T-cell (primary cell): ENCODE data around the gene TEFM. TPM values are rescaled to one million over a fixed set of nuclear protein-coding genes. Genes with fewer than 3 reads are reported as not detected.

ENCODE experiments used
- ATAC-seq, 4 experiments: fragments of 200-7000 bp in 3 of 4; fragments of 150-1000 bp in 1 of 4; cut with Tn5 transposase; replicated peaks in 1 of 4; 1 replicate in 3 of 4; 2 replicates in 1 of 4; pipeline ENCODE4 v1.10.0; 2021; ENCODE audit warnings: moderate library complexity in 3 of 4, mild to moderate bottlenecking in 2 of 4, moderate number of reproducible peaks in 1 of 4
- CTCF ChIA-PET, 2 donors: fragments of 300-600 bp; sonication (Branson Sonifier 250); formaldehyde crosslinking; loops; one replicate each; lab custom pipeline; 2022; ENCODE audit warnings: antibody characterized with exemption in 2 of 2; lab: Charles Lee
- POLR2A ChIA-PET, 2 donors: fragments of 300-600 bp; sonication (Branson Sonifier 250); formaldehyde crosslinking; loops; one replicate each; lab custom pipeline; 2022; ENCODE audit warnings: antibody characterized with exemption in 2 of 2; lab: Charles Lee
- DNase-seq, 35 experiments: peaks; one replicate each; pipeline versions ENCODE4 v3.0.0 to v3.0.0-alpha.2; 2013 to 2023
- H3K27ac ChIP-seq: one replicate; pipeline ENCODE4 v1.5.1; 2013; ENCODE audit warnings: low read length
- H3K27me3 ChIP-seq, 2 experiments: replicated peaks in 1 of 2; 1 replicate in 1 of 2; 2 replicates in 1 of 2; pipeline versions ENCODE4 v1.6.1 to v1.7.0; 2013; ENCODE audit warnings: low read length in 1 of 2, mixed read lengths in 1 of 2; ENCODE audit not compliant: control insufficient read depth in 2 of 2, insufficient read depth in 2 of 2; ENCODE audit errors: extremely low read depth in 1 of 2
- H3K36me3 ChIP-seq, 2 donors: 1 replicate in 1 of 2; 2 replicates in 1 of 2; pipeline versions ENCODE4 v1.6.1 to v1.7.0; 2013; ENCODE audit warnings: low read length in 1 of 2; ENCODE audit not compliant: control insufficient read depth in 2 of 2, insufficient read depth in 1 of 2; ENCODE audit errors: extremely low read depth in 1 of 2
- H3K4me1 ChIP-seq, 2 experiments: 1 replicate in 1 of 2; 2 replicates in 1 of 2; pipeline versions ENCODE4 v1.6.1 to v1.7.0; 2013; ENCODE audit warnings: low read length in 2 of 2, mixed read lengths in 1 of 2; ENCODE audit not compliant: insufficient read depth in 2 of 2, control insufficient read depth in 1 of 2; ENCODE audit errors: extremely low read depth in 1 of 2
- H3K4me3 ChIP-seq, 2 donors: 1 replicate in 1 of 2; 2 replicates in 1 of 2; pipeline versions ENCODE4 v1.5.1 to v1.7.0; 2013; ENCODE audit warnings: mild to moderate bottlenecking in 2 of 2, low read length in 1 of 2, moderate library complexity in 1 of 2; ENCODE audit not compliant: control insufficient read depth in 1 of 2; ENCODE audit errors: extremely low read depth in 1 of 2
- H3K9me3 ChIP-seq: 2 replicates; pipeline ENCODE4 v1.7.0; 2013
- H3K27ac Mint-ChIP-seq, 2 donors: one replicate each; pipeline ENCODE4 v1.8.0; 2020 to 2021; ENCODE audit warnings: mild to moderate bottlenecking in 2 of 2, mixed read lengths in 2 of 2
- H3K27me3 Mint-ChIP-seq, 2 donors: one replicate each; pipeline ENCODE4 v1.8.0; 2021 to 2022; ENCODE audit warnings: mixed read lengths in 2 of 2
- H3K36me3 Mint-ChIP-seq: one replicate; pipeline ENCODE4 v1.8.0; 2021; ENCODE audit warnings: mixed read lengths
- H3K4me1 Mint-ChIP-seq, 3 donors: one replicate each; pipeline ENCODE4 v1.8.0; 2020 to 2022; ENCODE audit warnings: mixed read lengths in 3 of 3, mild to moderate bottlenecking in 1 of 3
- H3K4me3 Mint-ChIP-seq, 3 donors: one replicate each; pipeline ENCODE4 v1.8.0; 2020 to 2022; ENCODE audit warnings: mild to moderate bottlenecking in 3 of 3, mixed read lengths in 3 of 3, moderate library complexity in 3 of 3
- H3K9me3 Mint-ChIP-seq, 3 donors: one replicate each; pipeline ENCODE4 v1.8.0; 2020 to 2022; ENCODE audit warnings: mixed read lengths in 3 of 3
- WGBS: methylation state at CpG from one replicate; pipeline ENCODE4 v1.1.5; 2013; ENCODE audit warnings: missing lambda C conversion rate; ENCODE audit not compliant: insufficient coverage; 5-methylcytosine and 5-hydroxymethylcytosine counted together
- total RNA-seq, 35 experiments: library from RNA in 6 of 35; stranded (reverse) in 6 of 35; fragments of 120-200 nt in 1 of 35; gene quantifications; one replicate each; pipeline versions ENCODE4 v1.2.1 to v1.2.4 and lab custom pipeline; 2013 to 2026

Gene TEFM
- total RNA-seq, 5 donors from 2014 or later (not counting 1 experiment from before 2014, with no cell fraction given): 9.5 to 16.9 (median 14.8) TPM

GRCh38 chr17:30894236-30894635 is 11.8 kb downstream of the TEFM start:
- peaks cover 7% of the 10 kb centered on the region for H3K36me3 Mint-ChIP-seq

GRCh38 chr17:30886187-30886586 is 19.9 kb downstream of the TEFM start:
- H3K27me3 ChIP-seq: no peaks in the 10 kb centered on the region
- ChIA-PET POLR2A (interaction anchor here in 1 of 2 donors (0.6 kb wide), 1 partner anchor 18 kb away, joined by 5 read pairs; no protein-coding TSS in a partner anchor), CTCF (interaction anchor here in 1 of 2 donors (0.6 kb wide), 1 partner anchor 309 kb away, joined by 3 read pairs; no protein-coding TSS in a partner anchor)
- H3K27ac ChIP-seq: no peak overlapping the region
- no peaks in the 10 kb centered on the region for H3K27me3 Mint-ChIP-seq
- no peaks in the 10 kb centered on the region for H3K36me3 Mint-ChIP-seq
- H3K9me3 ChIP-seq: no peaks in the 10 kb centered on the region
- H3K9me3 Mint-ChIP-seq: no peaks in the 10 kb centered on the region
- no peak overlapping the region for H3K4me3 Mint-ChIP-seq
- WGBS: 100% methylated on average over 1 of the region's 5 CpGs
- H3K27ac Mint-ChIP-seq: no peak overlapping the region
- ATAC-seq (no peak), DNase-seq (no peak)
- no peaks in the 10 kb centered on the region for H3K4me1 Mint-ChIP-seq
- H3K4me1 ChIP-seq: no peaks in the 10 kb centered on the region
- no peaks in the 10 kb centered on the region for H3K36me3 ChIP-seq
- H3K4me3 ChIP-seq: no peak overlapping the region

More at GRCh38 chr17:30894236-30894635, 11.8 kb downstream of the TEFM start:
- Histone ChIP-seq H3K27me3 (no peaks in the 10 kb centered on the region), H3K4me3 (no peak overlapping the region), H3K36me3 (peaks cover 0 to 20% of the 10 kb centered on the region in 2 donors), H3K9me3 (no peaks in the 10 kb centered on the region), H3K27ac (no peak overlapping the region), H3K4me1 (no peaks in the 10 kb centered on the region)
- DNase-seq (no peak), ATAC-seq (no peak)
- no peak overlapping the region for H3K4me3 Mint-ChIP-seq
- ChIA-PET POLR2A (interaction anchor here in 1 of 2 donors (0.7 kb wide), 1 partner anchor 20 kb away, joined by 3 read pairs; no protein-coding TSS in a partner anchor), CTCF (no interaction called here)
- no peaks in the 10 kb centered on the region for H3K27me3 Mint-ChIP-seq
- 86% methylated on average over 1 of the region's 3 CpGs for WGBS
- H3K27ac Mint-ChIP-seq: peak overlapping the region in 1 of 2 donors; percentile 2
- H3K9me3 Mint-ChIP-seq: no peaks in the 10 kb centered on the region
- H3K4me1 Mint-ChIP-seq: peaks cover 0 to 3% (median 0%) of the 10 kb centered on the region in 3 donors

GRCh38 chr17:30869005-30869404 is 37.0 kb downstream of the TEFM start:
- ATAC-seq: no peak
- Mint-ChIP-seq H3K36me3 (peaks cover 16% of the 10 kb centered on the region), H3K9me3 (no peaks in the 10 kb centered on the region), H3K27me3 (no peaks in the 10 kb centered on the region), H3K4me3 (no peak overlapping the region), H3K27ac (no peak overlapping the region), H3K4me1 (no peaks in the 10 kb centered on the region)
- Histone ChIP-seq H3K27me3 (no peaks in the 10 kb centered on the region), H3K9me3 (no peaks in the 10 kb centered on the region), H3K36me3 (peaks cover 0 to 9% of the 10 kb centered on the region in 2 donors), H3K4me1 (no peaks in the 10 kb centered on the region), H3K4me3 (no peak overlapping the region), H3K27ac (no peak overlapping the region)
- POLR2A ChIA-PET: no interaction called here
- 100% methylated on average over 4 of the region's 6 CpGs for WGBS
- no peak for DNase-seq
- CTCF ChIA-PET: no interaction called here

- 100% methylated on average over 1 of the region's 1 CpG for WGBS
- Histone ChIP-seq H3K36me3 (peaks cover 0 to 6% of the 10 kb centered on the region in 2 donors), H3K27ac (no peak overlapping the region), H3K4me1 (no peaks in the 10 kb centered on the region), H3K4me3 (no peak overlapping the region), H3K27me3 (no peaks in the 10 kb centered on the region), H3K9me3 (no peaks in the 10 kb centered on the region)
- Mint-ChIP-seq H3K4me1 (no peaks in the 10 kb centered on the region), H3K4me3 (no peak overlapping the region), H3K36me3 (peaks cover 12% of the 10 kb centered on the region), H3K9me3 (no peaks in the 10 kb centered on the region), H3K27ac (no peak overlapping the region), H3K27me3 (no peaks in the 10 kb centered on the region)
- POLR2A ChIA-PET: no interaction called here
- no peak for ATAC-seq
- CTCF ChIA-PET: no interaction called here
- DNase-seq: no peak
Measured at GRCh38 chr17:30864636-30865035, 41.4 kb downstream of the TEFM start.

GRCh38 chr17:30858556-30859250 is 47.3 kb downstream of the TEFM start:
- 100% methylated on average over 2 of the region's 9 CpGs for WGBS
- no peaks in the 10 kb centered on the region for H3K9me3 Mint-ChIP-seq
- ChIA-PET POLR2A (no interaction called here), CTCF (no interaction called here)
- H3K27ac Mint-ChIP-seq: no peak overlapping the region
- no peaks in the 10 kb centered on the region for H3K4me1 Mint-ChIP-seq
- Histone ChIP-seq H3K4me1 (no peaks in the 10 kb centered on the region), H3K36me3 (no peaks in the 10 kb centered on the region), H3K4me3 (no peak overlapping the region), H3K9me3 (no peaks in the 10 kb centered on the region), H3K27ac (no peak overlapping the region), H3K27me3 (no peaks in the 10 kb centered on the region)
- DNase-seq (no peak), ATAC-seq (no peak)
- H3K36me3 Mint-ChIP-seq: peaks cover 8% of the 10 kb centered on the region
- no peaks in the 10 kb centered on the region for H3K27me3 Mint-ChIP-seq
- H3K4me3 Mint-ChIP-seq: no peak overlapping the region

- no peak overlapping the region for H3K4me3 ChIP-seq
- no peaks in the 10 kb centered on the region for H3K36me3 ChIP-seq
- Mint-ChIP-seq H3K27ac (no peak overlapping the region), H3K4me1 (no peaks in the 10 kb centered on the region), H3K36me3 (peaks cover 10% of the 10 kb centered on the region), H3K4me3 (no peak overlapping the region), H3K27me3 (no peaks in the 10 kb centered on the region), H3K9me3 (no peaks in the 10 kb centered on the region)
- POLR2A ChIA-PET: no interaction called here
- DNase-seq: no peak
- H3K27ac ChIP-seq: no peak overlapping the region
- no peaks in the 10 kb centered on the region for H3K27me3 ChIP-seq
- 86% methylated on average over 2 of the region's 3 CpGs for WGBS
- H3K9me3 ChIP-seq: no peaks in the 10 kb centered on the region
- H3K4me1 ChIP-seq: no peaks in the 10 kb centered on the region
- no peak for ATAC-seq
- CTCF ChIA-PET: interaction anchor here in 1 of 2 donors (0.7 kb wide), 2 partner anchors 9 to 750 kb away, joined by 3 to 4 read pairs; no protein-coding TSS in a partner anchor
Measured at GRCh38 chr17:30854146-30854545, 51.9 kb downstream of the TEFM start.
